MG63 (cell line): Measurements from ENCODE around the gene TNNI2. TPM values are rescaled to one million over a fixed set of nuclear protein-coding genes. Genes with fewer than 3 reads are reported as not detected.

Experiments used
- DNase-seq: peaks from one replicate; pipeline ENCODE4 v3.0.0-alpha.2; 2020
- H3K27me3 ChIP-seq: fragments of 250-450 bp; sonication (Bioruptor Pico); 2 replicates; pipeline ENCODE4 v1.5.1; 2020; ENCODE audit warnings: mild to moderate bottlenecking, moderate library complexity
- H3K36me3 ChIP-seq: fragments of 250-450 bp; sonication (Bioruptor Pico); 2 replicates; pipeline ENCODE4 v1.5.1; 2020; ENCODE audit warnings: mild to moderate bottlenecking, moderate library complexity
- H3K4me3 ChIP-seq: fragments of 250-450 bp; sonication (Bioruptor Pico); 2 replicates; pipeline ENCODE4 v1.5.1; 2020; ENCODE audit warnings: mild to moderate bottlenecking, moderate library complexity
- H3K9me3 ChIP-seq: fragments of 250-450 bp; sonication (Bioruptor Pico); 2 replicates; pipeline ENCODE4 v1.5.1; 2020; ENCODE audit warnings: mild to moderate bottlenecking, moderate library complexity
- total RNA-seq: library from RNA; depleted of rRNA; stranded (reverse); fragments of >200 nt; shearing (Covaris generic); gene quantifications from 2 replicates; pipeline ENCODE4 v1.2.3, GENCODE V29; 2014; ENCODE audit warnings: low replicate concordance

TNNI2 gene
- total RNA-seq, 1 experiment from 2014 or later = not detected

DNA sequence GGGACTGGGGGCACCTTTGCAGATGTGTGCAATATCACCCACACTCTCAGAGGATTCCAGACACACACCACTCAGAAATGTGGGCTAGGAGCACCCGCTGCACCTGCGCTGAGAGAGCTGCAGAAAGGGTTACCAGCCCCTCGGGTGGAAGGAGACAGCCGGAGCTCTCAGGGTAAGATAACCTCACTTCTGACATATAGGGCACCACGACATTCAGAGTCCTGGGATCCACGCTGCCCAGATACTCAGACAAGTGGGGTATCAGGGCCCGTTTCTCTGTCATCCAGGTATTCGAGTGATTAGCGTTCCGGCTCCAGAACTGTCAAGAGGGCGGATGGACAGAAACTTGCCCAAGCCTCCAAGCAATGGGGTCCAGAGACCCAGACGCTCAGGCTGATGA is 10.2 kb upstream of the TNNI2 start:
- no peak for DNase-seq
- Histone ChIP-seq H3K9me3 (no peaks in the 10 kb centered on the region), H3K4me3 (no peak overlapping the region), H3K36me3 (no peaks in the 10 kb centered on the region), H3K27me3 (no peaks in the 10 kb centered on the region)

- no peaks in the 10 kb centered on the region for H3K27me3 ChIP-seq
- no peaks in the 10 kb centered on the region for H3K36me3 ChIP-seq
- no peaks in the 10 kb centered on the region for H3K9me3 ChIP-seq
- no peak overlapping the region for H3K4me3 ChIP-seq
- peak; percentile 87 for DNase-seq
These were observed 9.6 kb upstream of the TNNI2 start for GRCh38 chr11:1829039-1829820.

- DNase-seq = no peak
- Histone ChIP-seq H3K27me3 (no peaks in the 10 kb centered on the region), H3K9me3 (no peaks in the 10 kb centered on the region), H3K4me3 (no peak overlapping the region), H3K36me3 (no peaks in the 10 kb centered on the region)
These were observed 8.8 kb upstream of the TNNI2 start for GRCh38 chr11:1830004-1830321.

GRCh38 chr11:1830322-1831223 is 8.2 kb upstream of the TNNI2 start:
- DNase-seq = peak; percentile 62
- H3K4me3 ChIP-seq = no peak overlapping the region

GRCh38 chr11:1831338-1832210 is 7.2 kb upstream of the TNNI2 start:
- Histone ChIP-seq H3K36me3 (no peaks in the 10 kb centered on the region), H3K9me3 (no peaks in the 10 kb centered on the region), H3K4me3 (no peak overlapping the region), H3K27me3 (no peaks in the 10 kb centered on the region)
- no peak for DNase-seq

More at GRCh38 chr11:1830322-1831223, 8.2 kb upstream of the TNNI2 start:
- Histone ChIP-seq H3K36me3 (no peaks in the 10 kb centered on the region), H3K27me3 (no peaks in the 10 kb centered on the region), H3K9me3 (no peaks in the 10 kb centered on the region)

GRCh38 chr11:1832211-1832919 is 6.4 kb upstream of the TNNI2 start:
- Histone ChIP-seq H3K36me3 (no peaks in the 10 kb centered on the region), H3K4me3 (no peak overlapping the region), H3K27me3 (no peaks in the 10 kb centered on the region), H3K9me3 (no peaks in the 10 kb centered on the region)
- DNase-seq = peak; percentile 40

GRCh38 chr11:1832920-1833295 is 5.9 kb upstream of the TNNI2 start:
- Histone ChIP-seq H3K9me3 (no peaks in the 10 kb centered on the region), H3K4me3 (no peak overlapping the region), H3K27me3 (no peaks in the 10 kb centered on the region), H3K36me3 (no peaks in the 10 kb centered on the region)
- DNase-seq = no peak

DNA sequence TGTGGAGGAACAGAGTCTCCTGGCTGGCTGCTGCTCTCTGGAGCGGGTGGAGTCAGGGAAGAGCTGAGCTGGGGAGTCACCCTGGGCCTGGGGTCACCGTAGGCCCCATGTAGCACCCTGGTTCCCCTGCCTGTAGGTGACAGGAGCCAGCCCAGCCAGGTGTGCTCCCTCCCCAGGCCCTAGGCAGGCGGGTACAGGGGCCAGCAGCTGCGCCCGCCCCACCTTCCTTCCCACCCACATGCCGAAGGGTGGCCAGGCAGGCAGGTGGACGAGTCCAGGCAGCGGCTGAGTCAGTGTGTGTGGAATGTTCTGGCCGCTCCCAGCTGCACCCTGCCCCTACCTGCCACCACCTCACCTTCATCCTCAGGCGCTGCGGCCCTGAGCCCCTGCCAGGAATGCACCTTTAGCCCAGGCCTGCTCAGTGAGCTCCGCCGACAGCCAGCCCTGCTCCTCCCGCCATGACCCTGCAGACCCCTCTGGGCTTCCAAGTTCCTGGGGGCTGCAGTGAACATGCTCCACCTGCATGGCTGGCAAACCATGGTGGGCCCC is 4.6 kb upstream of the TNNI2 start:
- DNase-seq = no peak
- Histone ChIP-seq H3K9me3 (no peaks in the 10 kb centered on the region), H3K27me3 (no peaks in the 10 kb centered on the region), H3K4me3 (no peak overlapping the region), H3K36me3 (no peaks in the 10 kb centered on the region)

- Histone ChIP-seq H3K27me3 (no peaks in the 10 kb centered on the region), H3K4me3 (no peak within 1 kb of the TSS), H3K9me3 (no peaks in the 10 kb centered on the region), H3K36me3 (no peaks in the 10 kb centered on the region)
- DNase-seq = peak; percentile 25
These were observed 3.8 kb upstream of the TNNI2 start, which contains the start of gene SYT8 for GRCh38 chr11:1834779-1835670. Gene SYT8, plus strand, starts transcription at chr11:1834990. Its CDS starts 116 bp downstream, at chr11:1835106.

DNA sequence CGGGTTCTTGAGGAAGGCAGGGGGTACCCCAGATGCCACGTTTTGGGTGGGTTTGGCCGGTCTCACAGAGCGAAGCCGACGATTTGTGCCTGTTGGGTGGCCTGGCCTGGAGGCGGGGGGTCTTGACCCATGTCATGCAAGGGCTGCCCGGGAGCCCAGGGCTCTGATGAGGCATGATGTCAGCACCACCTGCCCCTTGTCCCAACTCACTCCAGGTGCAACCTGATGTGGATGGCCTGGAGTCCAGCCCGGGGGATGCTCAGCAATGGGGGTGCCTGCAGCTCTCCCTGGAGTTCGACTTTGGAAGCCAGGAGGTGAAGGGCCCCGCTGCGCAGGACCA is 3.1 kb upstream of the TNNI2 start:
- no peaks in the 10 kb centered on the region for H3K27me3 ChIP-seq
- no peaks in the 10 kb centered on the region for H3K36me3 ChIP-seq
- no peak for DNase-seq
- H3K4me3 ChIP-seq = no peak overlapping the region
- no peaks in the 10 kb centered on the region for H3K9me3 ChIP-seq

DNA sequence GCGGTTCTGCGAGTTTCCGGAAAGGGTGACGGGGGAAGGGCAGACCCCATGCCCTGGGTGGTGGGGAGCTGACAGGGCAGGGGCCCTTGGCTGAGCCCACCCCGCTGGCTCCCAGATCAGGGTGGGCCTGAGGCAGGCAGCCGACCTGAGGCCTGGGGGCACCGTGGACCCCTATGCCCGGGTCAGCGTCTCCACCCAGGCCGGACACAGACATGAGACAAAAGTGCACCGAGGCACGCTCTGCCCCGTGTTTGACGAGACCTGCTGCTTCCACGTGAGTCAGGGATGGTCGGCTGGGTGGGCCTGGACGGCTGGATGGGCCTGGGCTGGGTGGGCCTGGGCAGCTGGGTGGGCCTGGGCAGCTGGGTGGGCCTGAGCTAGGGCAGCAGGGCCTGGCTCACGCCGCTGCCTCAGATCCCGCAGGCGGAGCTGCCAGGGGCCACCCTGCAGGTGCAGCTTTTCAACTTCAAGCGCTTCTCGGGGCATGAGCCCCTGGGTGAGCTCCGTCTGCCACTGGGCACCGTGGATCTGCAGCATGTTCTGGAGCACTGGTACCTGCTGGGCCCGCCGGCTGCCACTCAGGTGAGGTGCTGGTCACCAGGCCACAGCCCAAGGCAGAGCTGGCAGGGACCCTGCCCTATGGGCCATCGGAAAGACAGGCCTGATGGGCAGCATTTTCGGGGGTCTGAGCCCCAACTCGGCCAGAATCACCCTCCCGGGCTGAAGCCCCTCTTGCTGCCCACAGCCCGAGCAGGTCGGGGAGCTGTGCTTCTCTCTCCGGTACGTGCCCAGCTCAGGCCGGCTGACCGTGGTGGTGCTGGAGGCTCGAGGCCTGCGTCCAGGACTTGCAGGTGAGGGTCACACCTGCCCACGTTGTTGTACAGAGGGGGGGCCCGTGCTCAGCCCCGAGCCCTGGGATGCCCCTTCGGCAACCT is 2.5 kb upstream of the TNNI2 start:
- H3K27me3 ChIP-seq = no peaks in the 10 kb centered on the region

DNA sequence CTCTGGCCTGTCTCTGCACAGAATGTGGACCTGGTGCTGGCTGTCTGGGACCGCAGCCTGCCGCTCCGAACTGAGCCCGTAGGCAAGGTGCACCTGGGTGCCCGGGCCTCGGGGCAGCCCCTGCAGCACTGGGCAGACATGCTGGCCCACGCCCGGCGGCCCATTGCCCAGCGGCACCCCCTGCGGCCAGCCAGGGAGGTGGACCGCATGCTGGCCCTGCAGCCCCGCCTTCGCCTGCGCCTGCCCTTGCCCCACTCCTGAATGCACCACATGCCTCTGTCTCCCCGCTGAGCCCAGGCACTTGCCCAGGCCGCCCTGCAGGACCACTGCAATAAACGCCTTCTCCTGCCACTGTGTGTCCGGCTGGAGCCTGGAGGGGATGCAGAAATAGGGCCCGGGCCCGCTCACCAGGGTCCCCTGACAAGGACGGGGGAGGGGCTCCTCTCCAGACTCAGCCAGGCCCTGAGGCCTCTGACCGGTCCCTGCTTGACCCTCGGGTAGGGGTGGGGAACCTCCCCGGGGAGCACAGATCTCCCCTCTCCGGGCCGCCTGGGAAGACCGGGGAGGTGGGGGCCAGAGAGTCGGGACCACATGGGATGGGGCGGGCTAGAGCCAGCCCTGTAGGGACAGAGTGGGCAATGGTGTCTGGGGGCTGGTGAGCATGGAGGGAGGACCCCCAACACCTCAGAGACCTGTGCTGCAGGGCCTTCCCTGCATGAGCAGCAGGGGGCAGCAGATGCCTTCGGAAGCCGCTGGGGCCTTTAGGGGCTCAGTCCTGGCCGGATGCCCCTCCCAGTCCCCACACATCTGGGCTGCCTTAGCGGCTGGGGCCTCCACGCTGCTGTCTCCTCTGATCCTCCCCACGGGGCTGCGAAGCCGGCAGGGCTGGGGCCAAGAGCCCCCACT is 1.4 kb upstream of the TNNI2 start:
- H3K27me3 ChIP-seq = no peaks in the 10 kb centered on the region
- DNase-seq = peak; percentile 54
- H3K9me3 ChIP-seq = no peaks in the 10 kb centered on the region
- no peak overlapping the region for H3K4me3 ChIP-seq
- H3K36me3 ChIP-seq = no peaks in the 10 kb centered on the region

More for the DNA sequence above, 2.5 kb upstream of the TNNI2 start:
- Histone ChIP-seq H3K4me3 (no peak overlapping the region), H3K36me3 (no peaks in the 10 kb centered on the region), H3K9me3 (no peaks in the 10 kb centered on the region)
- no peak for DNase-seq

GRCh38 chr11:1838077-1838425 is 730 bp upstream of the TNNI2 start:
- Histone ChIP-seq H3K9me3 (no peaks in the 10 kb centered on the region), H3K27me3 (no peaks in the 10 kb centered on the region), H3K4me3 (no peak overlapping the region), H3K36me3 (no peaks in the 10 kb centered on the region)
- no peak for DNase-seq
